DOHH2 (cell line): ENCODE data around the gene PHF13.

Experiments
- CTCF ChIP-seq: fragments of 200-600 bp; sonication (generic); IDR thresholded peaks from one replicate; pipeline ENCODE4 v1.5.1; 2014; ENCODE audit warnings: antibody characterized with exemption, mild to moderate bottlenecking, low read depth, low read length; ENCODE audit not compliant: poor library complexity, severe bottlenecking
- EZH2phosphoT487 ChIP-seq: fragments of 200-600 bp; sonication (generic); IDR thresholded peaks from 2 replicates; pipeline ENCODE4 v1.6.1; 2017; ENCODE audit warnings: borderline replicate concordance, mild to moderate bottlenecking, antibody characterized with exemption, low read length, moderate library complexity, mixed read lengths

GRCh38 chr1:6619045-6619444, 5.5 kb downstream of the PHF13 start:
- TF ChIP-seq CTCF (no peak), EZH2phosphoT487 (no peak)
